Cerebellar cortex (tissue), 1 donor: ENCODE results near the gene SNCAIP.
"Not testable (repeated sequence)": the region's sequence is repeated elsewhere in the genome, so short reads cannot be mapped to it uniquely, and the experiment has no call there.

Experiments
- DNase-seq: peaks from one replicate; pipeline ENCODE4 v3.0.0-alpha.2; 2015; ENCODE audit warnings: low spot score

Gene SNCAIP

GRCh38 chr5:122358372-122358979 is 46.4 kb downstream of the SNCAIP start:
- no peak for DNase-seq

GRCh38 chr5:122362361-122362760 is 50.3 kb downstream of the SNCAIP start:
- DNase-seq: no peak

- DNase-seq: no peak
These were observed 51.6 kb downstream of the SNCAIP start for GRCh38 chr5:122363623-122364022.

- DNase-seq: no peak
These were observed 54.5 kb downstream of the SNCAIP start for GRCh38 chr5:122366501-122366900.

- no peak for DNase-seq
These were observed 55.4 kb downstream of the SNCAIP start for GRCh38 chr5:122367456-122367855.

GRCh38 chr5:122368510-122369251 is 56.6 kb downstream of the SNCAIP start:
- no peak for DNase-seq

GRCh38 chr5:122369253-122369815 is 57.3 kb downstream of the SNCAIP start:
- no peak for DNase-seq

GRCh38 chr5:122371511-122372151 is 59.6 kb downstream of the SNCAIP start:
- peak; percentile 22 for DNase-seq

GRCh38 chr5:122374110-122374509 is 62.1 kb downstream of the SNCAIP start:
- DNase-seq: no peak

GRCh38 chr5:122375801-122376200 is 63.8 kb downstream of the SNCAIP start:
- no peak for DNase-seq

- no peak for DNase-seq
These were observed 64.2 kb downstream of the SNCAIP start for GRCh38 chr5:122376250-122376649.

- no peak for DNase-seq
These were observed 65.0 kb downstream of the SNCAIP start for GRCh38 chr5:122377026-122377425.

GRCh38 chr5:122382938-122383337 is 70.9 kb downstream of the SNCAIP start:
- not testable (repeated sequence) for DNase-seq

GRCh38 chr5:122384739-122385235 is 72.8 kb downstream of the SNCAIP start:
- no peak for DNase-seq

GRCh38 chr5:122385286-122385685 is 73.2 kb downstream of the SNCAIP start:
- DNase-seq: peak; percentile 78

- no peak for DNase-seq
These were observed 73.8 kb downstream of the SNCAIP start for GRCh38 chr5:122385808-122386207.

GRCh38 chr5:122390154-122390553 is 78.1 kb downstream of the SNCAIP start:
- no peak for DNase-seq

GRCh38 chr5:122390694-122391093 is 78.7 kb downstream of the SNCAIP start:
- no peak for DNase-seq

- no peak for DNase-seq
These were observed 79.6 kb downstream of the SNCAIP start for GRCh38 chr5:122391621-122392020.

GRCh38 chr5:122392224-122392623 is 80.2 kb downstream of the SNCAIP start:
- no peak for DNase-seq

- DNase-seq: no peak
These were observed 80.8 kb downstream of the SNCAIP start for GRCh38 chr5:122392824-122393223.

- DNase-seq: no peak
These were observed 82.4 kb downstream of the SNCAIP start for GRCh38 chr5:122394284-122394930.
